Activated CD8-positive, alpha-beta T cell treated with anti-CD3 and anti-CD28 coated beads for 36 hours (primary cell): Measurements from ENCODE around the gene MCM5. TPM values are rescaled to one million over a fixed set of nuclear protein-coding genes. Genes with fewer than 3 reads are reported as not detected.
"Not testable (repeated sequence)": the region's sequence is repeated elsewhere in the genome, so short reads cannot be mapped to it uniquely, and the experiment has no call there.

Experiments used
- ATAC-seq: fragments of 200-7000 bp; cut with Tn5 transposase; one replicate; pipeline ENCODE4 v1.10.0; 2021; ENCODE audit warnings: mild to moderate bottlenecking, moderate library complexity
- CTCF ChIA-PET: fragments of 350-600 bp; sonication (Branson Sonifier 250); formaldehyde crosslinking; loops from one replicate; lab custom pipeline; 2021; ENCODE audit warnings: antibody characterized with exemption; lab: Charles Lee
- POLR2A ChIA-PET: fragments of 350-600 bp; sonication (Branson Sonifier 250); formaldehyde crosslinking; loops from one replicate; lab custom pipeline; 2021; ENCODE audit warnings: antibody characterized with exemption; lab: Charles Lee
- DNase-seq: peaks from one replicate; pipeline ENCODE4 v3.0.0-alpha.2; 2020
- H3K27ac Mint-ChIP-seq: one replicate; pipeline ENCODE4 v1.8.0; 2021; ENCODE audit warnings: mild to moderate bottlenecking, mixed read lengths
- H3K27me3 Mint-ChIP-seq: one replicate; pipeline ENCODE4 v1.8.0; 2021; ENCODE audit warnings: mixed read lengths
- H3K36me3 Mint-ChIP-seq: one replicate; pipeline ENCODE4 v1.8.0; 2021; ENCODE audit warnings: low read depth, mixed read lengths
- H3K4me1 Mint-ChIP-seq: one replicate; pipeline ENCODE4 v1.8.0; 2021; ENCODE audit warnings: low read depth, mixed read lengths
- H3K4me3 Mint-ChIP-seq: one replicate; pipeline ENCODE4 v1.8.0; 2021; ENCODE audit warnings: mild to moderate bottlenecking, moderate library complexity, mixed read lengths
- H3K9me3 Mint-ChIP-seq: one replicate; pipeline ENCODE4 v1.8.0; 2021; ENCODE audit warnings: mixed read lengths
- intact Hi-C: fragments of 100-400 bp; cut with micrococcal nuclease; formaldehyde crosslinking; loops from one replicate; pipeline ENCODE4 v1.10.0; 2022
- total RNA-seq, 2 experiments: library from RNA; stranded (reverse); gene quantifications; one replicate each; pipeline ENCODE4 v1.2.3, GENCODE V29; 2021
- TF ChIP-seq, protein P1 (sequence below): fragments of 200-600 bp; IDR thresholded peaks from one replicate; pipeline ENCODE4 v1.8.0; 2022; ENCODE audit warnings: antibody characterized with exemption, mild to moderate bottlenecking

Gene MCM5
- total RNA-seq, 2 experiments from 2014 or later, result 318 to 319 TPM

DNA sequence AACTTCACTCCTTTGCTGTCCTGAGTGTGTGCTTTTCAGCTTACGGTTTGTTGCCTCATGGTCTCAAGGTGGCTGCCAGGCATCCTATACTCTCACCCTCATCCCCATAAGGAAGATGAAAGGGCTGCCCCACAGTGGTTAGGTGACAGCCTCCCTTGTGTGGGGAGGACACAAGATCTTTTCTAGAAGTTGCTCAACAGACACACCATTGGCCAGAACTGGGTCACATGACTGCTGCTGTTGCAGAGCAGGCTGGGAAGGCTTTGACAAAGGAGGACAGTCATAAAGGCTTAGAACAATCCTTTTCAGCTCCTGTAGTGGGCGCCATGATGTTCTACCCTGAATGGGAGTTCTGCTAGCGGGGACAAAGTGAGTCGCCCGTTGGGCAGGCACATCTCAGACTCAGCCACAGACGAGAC is 71.0 kb downstream of the MCM5 start:
- Mint-ChIP-seq H3K9me3 (peaks cover 6% of the 10 kb centered on the region), H3K4me3 (no peak overlapping the region), H3K36me3 (peaks cover 15% of the 10 kb centered on the region), H3K27ac (no peak overlapping the region), H3K27me3 (peaks cover 3% of the 10 kb centered on the region), H3K4me1 (no peaks in the 10 kb centered on the region)
- DNase-seq, result no peak
- POLR2A ChIA-PET, result interaction anchor here (0.8 kb wide), 1 partner anchor 25 kb away, joined by 3 read pairs; no protein-coding TSS in a partner anchor
- intact Hi-C loops, result no loop called here
- peak; percentile 30 for ATAC-seq
- TF ChIP-seq, protein P1, sequence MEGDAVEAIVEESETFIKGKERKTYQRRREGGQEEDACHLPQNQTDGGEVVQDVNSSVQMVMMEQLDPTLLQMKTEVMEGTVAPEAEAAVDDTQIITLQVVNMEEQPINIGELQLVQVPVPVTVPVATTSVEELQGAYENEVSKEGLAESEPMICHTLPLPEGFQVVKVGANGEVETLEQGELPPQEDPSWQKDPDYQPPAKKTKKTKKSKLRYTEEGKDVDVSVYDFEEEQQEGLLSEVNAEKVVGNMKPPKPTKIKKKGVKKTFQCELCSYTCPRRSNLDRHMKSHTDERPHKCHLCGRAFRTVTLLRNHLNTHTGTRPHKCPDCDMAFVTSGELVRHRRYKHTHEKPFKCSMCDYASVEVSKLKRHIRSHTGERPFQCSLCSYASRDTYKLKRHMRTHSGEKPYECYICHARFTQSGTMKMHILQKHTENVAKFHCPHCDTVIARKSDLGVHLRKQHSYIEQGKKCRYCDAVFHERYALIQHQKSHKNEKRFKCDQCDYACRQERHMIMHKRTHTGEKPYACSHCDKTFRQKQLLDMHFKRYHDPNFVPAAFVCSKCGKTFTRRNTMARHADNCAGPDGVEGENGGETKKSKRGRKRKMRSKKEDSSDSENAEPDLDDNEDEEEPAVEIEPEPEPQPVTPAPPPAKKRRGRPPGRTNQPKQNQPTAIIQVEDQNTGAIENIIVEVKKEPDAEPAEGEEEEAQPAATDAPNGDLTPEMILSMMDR, result no peak
- CTCF ChIA-PET, result no interaction called here

DNA sequence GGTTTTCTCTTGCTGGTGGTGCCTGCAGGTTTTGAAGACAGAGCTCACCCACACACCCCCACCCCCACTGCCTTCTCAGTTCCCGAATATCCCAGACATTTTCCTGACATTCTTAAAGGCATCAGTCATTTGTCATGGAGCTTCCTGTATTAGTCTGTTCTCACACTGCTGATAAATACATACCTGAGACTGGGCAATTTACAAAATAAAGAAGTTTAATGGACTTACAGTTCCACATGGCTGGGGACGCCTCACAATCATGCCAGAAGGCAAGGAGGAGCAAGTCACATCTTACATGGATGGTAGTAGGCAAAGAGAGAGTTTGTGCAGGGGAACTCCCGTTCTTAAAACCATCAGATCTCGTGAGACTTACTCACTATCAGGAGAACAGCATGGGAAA is 71.6 kb downstream of the MCM5 start:
- H3K4me1 Mint-ChIP-seq, H3K4me3 Mint-ChIP-seq, DNase-seq, CTCF ChIA-PET, H3K9me3 Mint-ChIP-seq, H3K27me3 Mint-ChIP-seq, H3K27ac Mint-ChIP-seq, ATAC-seq, intact Hi-C loops, POLR2A ChIA-PET: not testable (repeated sequence)
- peaks cover 15% of the 10 kb centered on the region for H3K36me3 Mint-ChIP-seq

DNA sequence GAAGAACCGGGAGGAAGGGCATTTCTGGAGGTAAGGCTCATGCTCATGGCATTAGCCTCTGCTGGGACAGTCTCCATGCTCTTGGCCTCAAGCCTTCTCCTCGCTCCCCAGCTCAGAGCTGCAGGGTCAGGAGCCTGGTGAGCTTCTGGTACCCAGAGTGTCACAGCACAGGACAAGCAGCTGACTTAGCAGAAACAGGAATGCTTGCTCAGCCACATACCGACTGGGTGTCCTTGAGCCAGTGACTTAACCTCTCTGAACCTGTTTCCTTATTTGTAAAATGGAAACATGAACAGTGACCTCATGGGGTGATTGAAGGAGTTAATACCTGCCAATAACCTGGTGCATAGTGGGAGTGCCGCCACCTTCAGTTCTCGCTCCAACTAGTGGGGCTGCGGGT is 72.5 kb downstream of the MCM5 start:
- ATAC-seq (no peak), DNase-seq (no peak)
- Mint-ChIP-seq H3K9me3 (peaks cover 6% of the 10 kb centered on the region), H3K27ac (no peak overlapping the region), H3K27me3 (peaks cover 6% of the 10 kb centered on the region), H3K36me3 (peaks cover 15% of the 10 kb centered on the region), H3K4me3 (no peak overlapping the region), H3K4me1 (no peaks in the 10 kb centered on the region)
- ChIA-PET POLR2A (no interaction called here), CTCF (no interaction called here)
- TF ChIP-seq, protein P1, result no peak
- intact Hi-C loops, result no loop called here

DNA sequence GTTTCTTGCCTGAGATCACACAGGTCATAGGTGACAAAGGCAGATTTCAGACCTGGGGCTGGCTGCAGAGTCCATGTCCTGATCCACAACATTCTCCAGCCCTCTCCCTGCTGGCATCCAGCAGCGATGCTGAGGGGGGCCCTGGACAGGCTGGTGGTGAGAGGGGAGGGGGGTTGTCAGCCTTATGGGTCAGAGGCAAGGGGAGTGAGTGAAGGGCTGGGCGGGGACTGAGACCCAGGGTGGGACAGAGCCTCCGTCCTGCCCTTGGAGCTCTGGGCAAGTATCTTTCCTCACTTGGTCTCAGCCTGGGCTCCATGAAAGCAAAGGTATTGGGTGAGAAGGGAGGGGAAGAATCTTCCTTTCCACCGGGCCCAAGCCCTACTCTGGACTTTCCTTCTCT is 74.0 kb downstream of the MCM5 start:
- peaks cover 11% of the 10 kb centered on the region for H3K27me3 Mint-ChIP-seq
- H3K4me1 Mint-ChIP-seq, result no peaks in the 10 kb centered on the region
- TF ChIP-seq, protein P1, result no peak
- no peak for DNase-seq
- intact Hi-C loops, result no loop called here
- ATAC-seq, result no peak
- CTCF ChIA-PET, result interaction anchor here (1.3 kb wide), 1 partner anchor 110 kb away, joined by 3 read pairs; no protein-coding TSS in a partner anchor
- peaks cover 15% of the 10 kb centered on the region for H3K36me3 Mint-ChIP-seq
- no peak overlapping the region for H3K4me3 Mint-ChIP-seq
- H3K27ac Mint-ChIP-seq, result no peak overlapping the region
- H3K9me3 Mint-ChIP-seq, result peaks cover 6% of the 10 kb centered on the region
- POLR2A ChIA-PET, result no interaction called here

Other genes starting within 250 kb of the MCM5 start
- 10 to 100 TPM; 33.7 to 38.2 TPM for gene HMGXB4, start 142.6 kb upstream of the MCM5 start, total RNA-seq
- gene TOM1, start 100.2 kb upstream of the MCM5 start, total RNA-seq, result 10 to 100 TPM; 16.2 to 20.0 TPM
- under 1 TPM in 1 of 2 experiments, not detected in 1; 0.22 TPM for gene HMOX1, start 19.0 kb upstream of the MCM5 start, total RNA-seq
- gene RASD2, start 140.7 kb downstream of the MCM5 start, total RNA-seq, result not detected
- gene MB, start 217.2 kb downstream of the MCM5 start, total RNA-seq, result not detected
- 10 to 100 TPM; 37.1 to 38.0 TPM for gene APOL6, start 248.3 kb downstream of the MCM5 start, total RNA-seq